Caco-2 (cell line): Measurements from ENCODE around the gene AKT3. TPM values are rescaled to one million over a fixed set of nuclear protein-coding genes. Genes with fewer than 3 reads are reported as not detected.

ENCODE experiments used
- BruUV-seq: library from RNA; stranded (reverse); fragments of 400-500 nt; replicated peaks from 2 replicates; lab custom pipeline; 2021; lab: Mats Ljungman, UMichigan
- CTCF ChIA-PET: fragments of 300-600 bp; sonication (Branson Sonifier 250); formaldehyde crosslinking; loops from one replicate; lab custom pipeline; 2022; ENCODE audit warnings: antibody characterized with exemption; lab: Charles Lee
- POLR2A ChIA-PET: fragments of 300-600 bp; sonication (Branson Sonifier 250); formaldehyde crosslinking; loops from one replicate; lab custom pipeline; 2022; ENCODE audit warnings: antibody characterized with exemption; lab: Charles Lee
- DNase-seq, 2 experiments: peaks; one replicate each; pipeline versions ENCODE4 v3.0.0 to v3.0.0-alpha.2; 2020 to 2022
- H3K27me3 ChIP-seq: replicated peaks from 2 replicates; pipeline ENCODE4 v1.6.0; 2011; ENCODE audit warnings: low read length; ENCODE audit not compliant: control insufficient read depth, insufficient read depth
- H3K36me3 ChIP-seq: 2 replicates; pipeline ENCODE4 v1.5.1; 2011; ENCODE audit warnings: low read length; ENCODE audit not compliant: control insufficient read depth, insufficient read depth
- H3K4me1 ChIP-seq: fragments of 250-450 bp; sonication (Bioruptor Pico); 2 replicates; pipeline ENCODE4 v1.5.1; 2020; ENCODE audit warnings: mild to moderate bottlenecking
- H3K4me3 ChIP-seq: 2 replicates; pipeline ENCODE4 v1.5.1; 2011; ENCODE audit warnings: low read depth, mild to moderate bottlenecking, control low read depth, low read length
- H3K9me3 ChIP-seq: fragments of 250-450 bp; sonication (Bioruptor Pico); 2 replicates; pipeline ENCODE4 v1.5.1; 2020; ENCODE audit warnings: mild to moderate bottlenecking, moderate library complexity
- H3K27ac Mint-ChIP-seq: one replicate; pipeline ENCODE4 v1.8.0; 2022; ENCODE audit warnings: mixed read lengths; ENCODE audit not compliant: unreplicated experiment
- H3K27me3 Mint-ChIP-seq: one replicate; pipeline ENCODE4 v1.8.0; 2022; ENCODE audit warnings: mixed read lengths; ENCODE audit not compliant: insufficient read depth, unreplicated experiment
- H3K36me3 Mint-ChIP-seq: one replicate; pipeline ENCODE4 v1.8.0; 2022; ENCODE audit warnings: mild to moderate bottlenecking, mixed read lengths; ENCODE audit not compliant: insufficient read depth, unreplicated experiment
- H3K4me1 Mint-ChIP-seq: one replicate; pipeline ENCODE4 v1.8.0; 2022; ENCODE audit warnings: low read depth, mixed read lengths; ENCODE audit not compliant: unreplicated experiment
- H3K4me3 Mint-ChIP-seq: one replicate; pipeline ENCODE4 v1.8.0; 2022; ENCODE audit warnings: mild to moderate bottlenecking, moderate library complexity, mixed read lengths; ENCODE audit not compliant: unreplicated experiment
- H3K9me3 Mint-ChIP-seq: one replicate; pipeline ENCODE4 v1.8.0; 2022; ENCODE audit warnings: mixed read lengths; ENCODE audit not compliant: unreplicated experiment
- CTCF ChIP-seq, 2 experiments: fragments of 200-600 bp in 1 of 2; IDR thresholded peaks; 1 replicate in 1 of 2; 2 replicates in 1 of 2; pipeline versions ENCODE4 v1.5.1 to v1.8.0; 2011 to 2022; ENCODE audit warnings: antibody characterized with exemption in 1 of 2, control low read depth in 1 of 2, inconsistent platforms in 1 of 2, low read depth in 1 of 2, low read length in 1 of 2, mild to moderate bottlenecking in 1 of 2, moderate library complexity in 1 of 2; ENCODE audit not compliant: insufficient read depth in 1 of 2, severe bottlenecking in 1 of 2, unreplicated experiment in 1 of 2
- intact Hi-C: fragments of 100-400 bp; cut with micrococcal nuclease; formaldehyde crosslinking; loops from one replicate; pipeline ENCODE4 v1.10.0; 2022; ENCODE audit not compliant: unreplicated experiment
- total RNA-seq: library from RNA; stranded (reverse); gene quantifications from 2 replicates; pipeline ENCODE4 v1.2.3, GENCODE V29; 2022

AKT3 gene
- total RNA-seq, 1 experiment from 2014 or later: 3.7 TPM

DNA sequence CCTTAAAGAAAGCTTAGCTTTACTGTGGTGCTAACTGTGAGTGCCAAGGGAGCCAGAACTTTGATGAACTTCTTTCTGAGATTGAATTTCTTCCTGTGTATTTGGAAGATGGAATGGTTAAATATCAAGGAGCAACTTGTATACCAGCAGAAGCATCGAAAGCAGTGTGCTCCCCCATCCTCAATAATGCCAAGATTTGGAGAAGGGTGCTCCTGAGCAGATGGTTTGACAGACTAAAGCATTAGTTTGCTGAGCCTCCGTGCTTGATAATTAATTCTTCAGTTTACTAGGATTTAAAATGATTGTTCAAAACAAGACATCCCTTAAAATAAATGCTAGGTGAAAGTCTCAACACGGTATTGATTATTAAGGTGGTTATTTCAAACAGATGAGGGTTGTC, 42.4 kb upstream of the AKT3 start:
- no peak for TF ChIP-seq CTCF (IDR thresholded peaks at IDR 0.05; ENCODE audit: insufficient read depth in 1 of 2, low read depth in 1 of 2, low read length in 1 of 2, severe bottlenecking in 1 of 2, unreplicated experiment in 1 of 2)
- Mint-ChIP-seq H3K27ac (no peak overlapping the region), H3K9me3 (peaks cover 10% of the 10 kb centered on the region), H3K36me3 (no peaks in the 10 kb centered on the region), H3K27me3 (no peaks in the 10 kb centered on the region), H3K4me1 (peaks cover 5% of the 10 kb centered on the region), H3K4me3 (no peak overlapping the region)
- Histone ChIP-seq H3K36me3 (no peaks in the 10 kb centered on the region), H3K27me3 (no peaks in the 10 kb centered on the region), H3K4me3 (no peak overlapping the region), H3K9me3 (no peaks in the 10 kb centered on the region), H3K4me1 (peaks cover 5% of the 10 kb centered on the region; the same call in 1 of the 2 replicates)
- ChIA-PET POLR2A (no interaction called here), CTCF (no interaction called here)
- no TSS peak for BruUV-seq
- intact Hi-C loops: no loop called here
- no peak for DNase-seq

- Histone ChIP-seq H3K27me3 (no peaks in the 10 kb centered on the region), H3K4me1 (peaks cover 5% of the 10 kb centered on the region; the same call in 1 of the 2 replicates), H3K36me3 (no peaks in the 10 kb centered on the region), H3K9me3 (no peaks in the 10 kb centered on the region), H3K4me3 (no peak overlapping the region)
- no peaks in the 10 kb centered on the region for H3K4me1 Mint-ChIP-seq
- no peak for TF ChIP-seq CTCF (IDR thresholded peaks at IDR 0.05; ENCODE audit: insufficient read depth in 1 of 2, low read depth in 1 of 2, low read length in 1 of 2, severe bottlenecking in 1 of 2, unreplicated experiment in 1 of 2)
- H3K9me3 Mint-ChIP-seq: peaks cover 3% of the 10 kb centered on the region
- H3K27ac Mint-ChIP-seq: no peak overlapping the region
- H3K4me3 Mint-ChIP-seq: no peak overlapping the region
- CTCF ChIA-PET: no interaction called here
- intact Hi-C loops: no loop called here
- H3K36me3 Mint-ChIP-seq: no peaks in the 10 kb centered on the region
- no peaks in the 10 kb centered on the region for H3K27me3 Mint-ChIP-seq
- BruUV-seq: no TSS peak
- no peak for DNase-seq
- POLR2A ChIA-PET: no interaction called here
Measured at GRCh38 chr1:243890576-243890975, 40.5 kb upstream of the AKT3 start.

DNA sequence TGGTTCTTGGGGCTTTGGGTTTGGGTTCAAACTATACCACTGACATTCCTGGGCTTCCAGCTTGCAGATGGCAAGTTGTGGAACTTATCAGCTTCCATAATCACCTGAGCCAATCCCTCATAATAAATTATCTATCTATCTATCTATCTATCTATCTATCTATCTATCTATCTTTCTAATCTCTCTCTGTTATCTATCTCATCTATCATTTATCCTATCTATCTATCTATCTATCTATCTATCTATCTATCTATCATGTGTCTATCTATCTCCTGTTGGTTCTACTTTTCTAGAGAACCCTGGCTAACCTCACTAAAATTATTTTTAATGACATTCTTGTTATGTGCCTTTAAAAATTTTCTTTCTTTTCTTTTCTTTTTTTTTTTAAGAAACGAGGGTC, 35.8 kb upstream of the AKT3 start:
- H3K4me3 Mint-ChIP-seq: no peak overlapping the region
- peaks cover 13% of the 10 kb centered on the region for H3K9me3 Mint-ChIP-seq
- H3K27me3 ChIP-seq: no peaks in the 10 kb centered on the region
- H3K9me3 ChIP-seq: no peaks in the 10 kb centered on the region
- DNase-seq: no peak
- no peaks in the 10 kb centered on the region for H3K36me3 Mint-ChIP-seq
- no peak overlapping the region for H3K27ac Mint-ChIP-seq
- H3K4me1 Mint-ChIP-seq: no peaks in the 10 kb centered on the region
- CTCF ChIA-PET: no interaction called here
- H3K27me3 Mint-ChIP-seq: peaks cover 2% of the 10 kb centered on the region
- intact Hi-C loops: no loop called here
- H3K4me3 ChIP-seq: no peak overlapping the region
- no TSS peak for BruUV-seq
- TF ChIP-seq CTCF (IDR thresholded peaks at IDR 0.05; ENCODE audit: insufficient read depth in 1 of 2, low read depth in 1 of 2, low read length in 1 of 2, severe bottlenecking in 1 of 2, unreplicated experiment in 1 of 2): no peak
- POLR2A ChIA-PET: no interaction called here
- H3K4me1 ChIP-seq: no peaks in the 10 kb centered on the region
- no peaks in the 10 kb centered on the region for H3K36me3 ChIP-seq
